GM12874 (cell line): ENCODE measurements around the gene FBXO2.

Experiments
- CTCF ChIP-seq: IDR thresholded peaks from 2 replicates; pipeline ENCODE4 v1.5.1; 2011; ENCODE audit warnings: low read depth, mild to moderate bottlenecking, control low read depth, low read length, moderate library complexity; ENCODE audit not compliant: insufficient read depth

The FBXO2 gene

GRCh38 chr1:11639372-11639771, 14.9 kb downstream of the FBXO2 start:
- TF ChIP-seq CTCF = no peak

GRCh38 chr1:11638121-11638520, 16.1 kb downstream of the FBXO2 start:
- no peak for TF ChIP-seq CTCF

- no peak for TF ChIP-seq CTCF
These were observed 19.6 kb downstream of the FBXO2 start for GRCh38 chr1:11634365-11635192.

GRCh38 chr1:11629184-11630016, 24.8 kb downstream of the FBXO2 start:
- TF ChIP-seq CTCF = no peak

GRCh38 chr1:11628767-11629166, 25.5 kb downstream of the FBXO2 start:
- no peak for TF ChIP-seq CTCF

- TF ChIP-seq CTCF = no peak
These were observed 27.7 kb downstream of the FBXO2 start for GRCh38 chr1:11626551-11626950.

- TF ChIP-seq CTCF = no peak
These were observed 30.5 kb downstream of the FBXO2 start for GRCh38 chr1:11623702-11624101.
